IPS-15b (cell line): ENCODE measurements around the gene GJC3.
A peak's percentile ranks its signal among the peaks of the same experiment; 100 is the strongest.
"Not testable (repeated sequence)": the region's sequence is repeated elsewhere in the genome, so short reads cannot be mapped to it uniquely, and the experiment has no call there.

ENCODE experiments used
- H3K27me3 ChIP-seq: one replicate; pipeline ENCODE4 v1.6.1; 2013; ENCODE audit warnings: low read length; ENCODE audit not compliant: control insufficient read depth, insufficient read depth
- H3K36me3 ChIP-seq: one replicate; pipeline ENCODE4 v1.6.1; 2013; ENCODE audit warnings: low read length; ENCODE audit not compliant: control insufficient read depth, insufficient read depth
- H3K4me1 ChIP-seq: one replicate; pipeline ENCODE4 v1.6.1; 2013; ENCODE audit warnings: mild to moderate bottlenecking, low read length; ENCODE audit not compliant: control insufficient read depth, insufficient read depth
- H3K4me3 ChIP-seq: one replicate; pipeline ENCODE4 v1.5.1; 2013; ENCODE audit warnings: low read depth, low read length
- H3K9ac ChIP-seq: one replicate; pipeline ENCODE4 v1.6.1; 2013; ENCODE audit warnings: low read depth, mild to moderate bottlenecking, low read length
- H3K9me3 ChIP-seq: one replicate; pipeline ENCODE4 v1.6.1; 2013; ENCODE audit warnings: mild to moderate bottlenecking, low read length; ENCODE audit not compliant: control insufficient read depth, insufficient read depth

The GJC3 gene

GRCh38 chr7:99953649-99954048, 24.2 kb upstream of the GJC3 start:
- Histone ChIP-seq H3K4me1 (no peaks in the 10 kb centered on the region), H3K9ac (no peak overlapping the region), H3K9me3 (no peaks in the 10 kb centered on the region), H3K36me3 (no peaks in the 10 kb centered on the region), H3K4me3 (no peak overlapping the region), H3K27me3 (peaks cover 2% of the 10 kb centered on the region)

- not testable (repeated sequence) for H3K4me1 ChIP-seq, H3K9me3 ChIP-seq, H3K36me3 ChIP-seq, H3K4me3 ChIP-seq, H3K27me3 ChIP-seq, H3K9ac ChIP-seq
These were observed 23.2 kb upstream of the GJC3 start for GRCh38 chr7:99952649-99953048.

GRCh38 chr7:99950819-99951218, 21.4 kb upstream of the GJC3 start:
- H3K9me3 ChIP-seq = not testable (repeated sequence)

GRCh38 chr7:99949645-99950228, 20.3 kb upstream of the GJC3 start:
- no peak overlapping the region for H3K9ac ChIP-seq
- no peaks in the 10 kb centered on the region for H3K9me3 ChIP-seq
- H3K4me3 ChIP-seq = no peak overlapping the region
- H3K36me3 ChIP-seq = no peaks in the 10 kb centered on the region
- H3K27me3 ChIP-seq = no peaks in the 10 kb centered on the region
- peaks cover 4% of the 10 kb centered on the region for H3K4me1 ChIP-seq

More at GRCh38 chr7:99950819-99951218, 21.4 kb upstream of the GJC3 start:
- not testable (repeated sequence) for H3K9ac ChIP-seq, H3K36me3 ChIP-seq, H3K4me3 ChIP-seq, H3K27me3 ChIP-seq, H3K4me1 ChIP-seq

- Histone ChIP-seq H3K4me1 (peaks cover 16% of the 10 kb centered on the region), H3K9me3 (no peaks in the 10 kb centered on the region), H3K27me3 (no peaks in the 10 kb centered on the region), H3K9ac (no peak overlapping the region), H3K36me3 (no peaks in the 10 kb centered on the region), H3K4me3 (no peak overlapping the region)
These were observed 18.2 kb upstream of the GJC3 start for GRCh38 chr7:99947608-99948007.

GRCh38 chr7:99944497-99945070, 15.2 kb upstream of the GJC3 start:
- Histone ChIP-seq H3K27me3 (no peaks in the 10 kb centered on the region), H3K9ac (peak overlapping the region; percentile 42), H3K36me3 (no peaks in the 10 kb centered on the region), H3K4me3 (no peak overlapping the region), H3K9me3 (peaks cover 3% of the 10 kb centered on the region), H3K4me1 (peaks cover 16% of the 10 kb centered on the region)

- peaks cover 16% of the 10 kb centered on the region for H3K4me1 ChIP-seq
- H3K36me3 ChIP-seq = no peaks in the 10 kb centered on the region
- H3K27me3 ChIP-seq = no peaks in the 10 kb centered on the region
- H3K4me3 ChIP-seq = peak overlapping the region; percentile 42
- peak overlapping the region; percentile 55 for H3K9ac ChIP-seq
- H3K9me3 ChIP-seq = peaks cover 4% of the 10 kb centered on the region
These were observed 14.4 kb upstream of the GJC3 start for GRCh38 chr7:99943641-99944496.

- Histone ChIP-seq H3K4me1 (peaks cover 4% of the 10 kb centered on the region), H3K9ac (no peak overlapping the region), H3K36me3 (no peaks in the 10 kb centered on the region), H3K4me3 (no peak overlapping the region), H3K9me3 (peaks cover 8% of the 10 kb centered on the region), H3K27me3 (no peaks in the 10 kb centered on the region)
These were observed 8.9 kb upstream of the GJC3 start for GRCh38 chr7:99938296-99938695.

GRCh38 chr7:99935009-99935408, 5.6 kb upstream of the GJC3 start:
- H3K9me3 ChIP-seq, H3K4me3 ChIP-seq, H3K4me1 ChIP-seq, H3K27me3 ChIP-seq, H3K9ac ChIP-seq, H3K36me3 ChIP-seq: not testable (repeated sequence)

GRCh38 chr7:99930376-99930775, 956 bp upstream of the GJC3 start:
- Histone ChIP-seq H3K4me1 (peaks cover 3% of the 10 kb centered on the region), H3K9ac (no peak overlapping the region), H3K9me3 (no peaks in the 10 kb centered on the region), H3K27me3 (peaks cover 2% of the 10 kb centered on the region), H3K4me3 (no peak overlapping the region), H3K36me3 (no peaks in the 10 kb centered on the region)

- Histone ChIP-seq H3K9me3 (no peaks in the 10 kb centered on the region), H3K4me1 (peaks cover 3% of the 10 kb centered on the region), H3K9ac (peak overlapping the region; percentile 37), H3K36me3 (no peaks in the 10 kb centered on the region), H3K27me3 (peaks cover 2% of the 10 kb centered on the region), H3K4me3 (peak overlapping the region; percentile 56)
These were observed 272 bp upstream of the GJC3 start for GRCh38 chr7:99929730-99930053.

GRCh38 chr7:99928188-99928587, 1.2 kb downstream of the GJC3 start:
- Histone ChIP-seq H3K4me1 (peaks cover 3% of the 10 kb centered on the region), H3K9me3 (no peaks in the 10 kb centered on the region), H3K4me3 (no peak overlapping the region), H3K36me3 (no peaks in the 10 kb centered on the region), H3K9ac (no peak overlapping the region), H3K27me3 (peaks cover 2% of the 10 kb centered on the region)
